Activated CD8-positive, alpha-beta memory T cell treated with anti-CD3 and anti-CD28 coated beads, Interleukin-2, amount 50 U/mL, for 24 hours (primary cell): Measurements from ENCODE around the gene NDUFB7.
"Not testable (repeated sequence)": the region's sequence is repeated elsewhere in the genome, so short reads cannot be mapped to it uniquely, and the experiment has no call there.

Experiments used
- DNase-seq: peaks from one replicate; pipeline ENCODE4 v3.0.0-alpha.2; 2020; ENCODE audit errors: extremely low read depth

NDUFB7 gene

DNA sequence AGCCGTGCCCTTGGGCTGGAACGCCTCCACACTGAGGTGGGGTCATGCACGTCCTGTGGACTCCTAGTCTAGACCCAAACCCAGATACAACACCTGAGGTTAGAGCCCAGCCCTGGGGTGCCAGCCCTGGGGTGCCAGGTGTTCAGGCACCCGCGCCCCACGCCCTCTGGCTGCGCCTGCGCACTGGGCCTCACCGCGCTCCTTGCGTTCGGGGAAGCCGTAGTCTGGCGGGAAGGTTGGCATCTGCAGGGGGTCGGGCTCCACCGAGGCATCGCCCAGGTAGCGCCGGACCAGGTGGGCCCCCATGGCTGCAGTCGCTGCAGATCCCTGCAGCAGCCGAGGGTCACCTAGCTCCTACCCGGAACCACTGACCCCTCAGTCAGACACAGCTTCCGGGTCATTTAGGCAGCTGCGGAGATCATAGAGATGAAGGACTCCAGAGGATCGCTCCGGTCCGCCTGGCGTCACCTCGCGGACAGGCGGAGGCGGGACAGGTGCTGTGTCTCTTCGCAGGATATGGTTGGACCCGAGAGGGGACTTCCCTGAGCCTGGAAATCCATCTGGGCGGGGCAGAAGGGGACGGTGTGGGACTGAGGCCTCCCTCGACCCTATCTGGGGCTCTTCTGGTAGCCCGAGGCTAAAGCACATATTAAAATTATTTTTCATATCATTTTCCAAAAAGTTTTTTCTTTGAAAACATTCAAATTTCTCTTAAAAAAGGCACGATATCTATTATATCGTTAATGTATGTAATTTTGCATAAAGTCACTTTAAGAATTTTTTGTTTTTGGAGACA lies at the start of gene NDUFB7:
Gene NDUFB7, minus strand, starts transcription at position 372 of the 796 bp plus-strand sequence. Its CDS starts 66 bp downstream, at position 306.
- peak; percentile 81 for DNase-seq

DNA sequence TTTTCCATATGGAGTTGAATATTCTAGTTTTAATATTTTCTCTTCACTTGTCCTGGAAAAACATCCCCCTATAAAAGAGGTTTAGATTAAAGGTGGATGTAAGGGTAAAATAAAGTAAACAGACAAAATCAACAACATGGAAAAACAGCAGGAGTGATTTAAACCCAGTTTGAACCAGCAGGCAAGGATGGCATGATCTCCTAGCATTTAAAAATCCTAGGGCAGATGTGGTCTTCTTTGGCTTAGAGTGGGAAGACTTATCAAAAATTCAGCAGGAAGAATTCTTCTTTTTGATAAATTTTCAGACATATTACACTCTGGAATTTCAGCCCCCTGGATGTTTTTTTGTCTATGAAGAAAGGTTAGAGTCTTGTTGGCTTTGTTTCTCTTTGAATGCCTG lies 47.5 kb upstream of the NDUFB7 start:
- no peak for DNase-seq

DNA sequence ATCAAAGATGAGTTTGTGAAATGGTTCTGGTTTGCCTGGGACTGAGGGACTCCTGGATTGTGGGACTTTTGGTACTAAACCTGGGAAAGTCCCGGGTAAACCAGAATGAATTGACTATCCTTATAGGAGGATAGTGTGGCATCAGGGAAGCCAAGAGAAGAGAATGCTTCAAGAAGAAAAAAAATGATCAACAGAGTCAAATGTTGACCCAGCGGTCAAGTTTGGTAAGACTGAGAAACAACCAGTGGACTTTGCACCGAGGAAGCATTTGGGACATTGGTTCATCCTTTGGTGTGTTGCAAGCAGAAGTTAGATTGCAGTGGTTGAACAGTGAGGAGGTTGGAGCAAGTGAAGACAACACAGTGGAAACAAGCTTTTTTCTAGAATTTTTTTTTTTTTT lies 44.5 kb upstream of the NDUFB7 start:
- no peak for DNase-seq

DNA sequence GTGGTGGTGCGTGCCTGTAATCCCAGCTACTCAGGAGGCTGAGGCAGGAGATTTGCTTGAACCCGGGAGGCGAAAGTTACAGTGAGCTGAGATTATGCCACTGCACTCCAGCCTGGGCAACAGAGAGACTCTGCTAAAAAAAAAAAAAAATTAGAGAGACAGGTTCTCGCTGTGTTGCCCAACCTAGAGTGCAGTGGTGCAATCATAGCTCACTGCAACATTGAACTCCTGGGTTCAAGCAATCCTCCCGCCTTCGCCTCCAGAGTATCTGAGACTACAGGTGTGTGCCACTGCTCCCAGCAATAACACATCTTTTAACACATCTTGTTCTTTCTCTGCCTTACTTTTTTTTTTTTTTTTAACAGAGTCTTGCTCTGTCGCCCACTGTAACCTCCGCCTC lies 43.8 kb upstream of the NDUFB7 start:
- no peak for DNase-seq

DNA sequence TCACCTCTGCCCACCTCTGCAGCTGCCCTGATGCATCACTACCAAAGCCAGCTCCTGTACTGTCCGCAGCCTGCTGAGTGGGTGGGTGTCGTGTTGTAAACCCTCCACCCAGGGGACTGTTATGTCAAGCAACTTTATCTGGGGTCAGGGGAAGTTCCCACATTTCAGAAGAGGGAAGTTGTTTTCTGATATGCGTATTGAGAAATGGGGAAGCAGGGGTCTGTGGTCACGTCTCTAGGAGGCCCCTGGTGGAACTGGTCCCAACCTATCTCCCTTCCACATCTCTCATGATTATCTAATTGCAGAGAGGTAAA lies 42.2 kb upstream of the NDUFB7 start:
- no peak for DNase-seq

DNA sequence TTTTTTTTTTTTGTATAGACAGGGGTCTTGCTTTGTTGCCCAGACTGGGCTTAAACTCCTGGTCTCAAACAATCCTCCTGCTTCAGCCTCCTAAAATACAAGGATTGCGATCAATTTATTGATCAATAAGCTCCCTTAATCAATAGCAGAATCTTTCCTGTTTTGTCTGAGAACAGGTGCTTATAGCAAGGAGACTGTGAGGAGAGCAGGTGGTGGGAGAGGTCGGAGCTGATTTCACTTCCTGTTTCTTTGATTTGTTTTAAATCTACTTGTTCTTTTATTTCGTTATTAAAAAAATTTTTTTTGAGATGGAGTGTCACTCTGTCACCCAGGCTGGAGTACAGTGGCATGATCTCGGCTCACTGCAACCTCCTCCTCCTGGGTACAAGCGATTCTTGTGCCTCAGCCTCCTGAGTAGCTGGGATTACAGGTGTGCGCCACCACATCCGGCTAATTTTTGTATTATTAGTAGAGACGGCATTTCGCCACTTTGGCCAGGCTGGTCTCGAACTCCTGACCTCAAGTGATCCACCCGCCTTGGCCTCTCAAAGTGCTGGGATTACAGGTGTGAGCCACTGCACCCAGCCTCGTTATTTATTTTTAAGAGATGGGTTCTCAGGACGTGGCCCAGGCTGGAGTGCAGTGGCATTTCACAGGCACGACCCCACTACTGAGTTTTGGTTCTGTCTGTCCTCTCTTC lies 41.7 kb upstream of the NDUFB7 start:
- not testable (repeated sequence) for DNase-seq

DNA sequence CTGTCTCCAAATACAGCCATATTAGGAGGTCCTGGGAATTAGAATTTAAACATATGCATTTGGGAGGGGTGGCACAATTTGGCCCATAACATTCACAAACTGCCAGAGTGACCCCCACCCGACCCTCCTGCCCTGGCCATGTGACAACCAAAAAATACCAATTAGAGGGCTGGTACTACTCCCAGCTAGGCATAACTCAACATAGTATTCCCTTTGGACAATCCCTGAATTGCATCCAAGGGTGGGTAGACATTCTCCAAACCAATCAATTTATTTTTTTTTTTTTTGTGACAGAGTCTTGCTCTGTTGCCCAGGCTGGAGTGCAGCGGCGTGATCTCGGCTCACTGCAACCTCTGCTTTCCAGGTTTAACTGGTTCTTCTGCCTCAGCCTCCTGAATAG lies 40.8 kb upstream of the NDUFB7 start:
- DNase-seq = no peak

DNA sequence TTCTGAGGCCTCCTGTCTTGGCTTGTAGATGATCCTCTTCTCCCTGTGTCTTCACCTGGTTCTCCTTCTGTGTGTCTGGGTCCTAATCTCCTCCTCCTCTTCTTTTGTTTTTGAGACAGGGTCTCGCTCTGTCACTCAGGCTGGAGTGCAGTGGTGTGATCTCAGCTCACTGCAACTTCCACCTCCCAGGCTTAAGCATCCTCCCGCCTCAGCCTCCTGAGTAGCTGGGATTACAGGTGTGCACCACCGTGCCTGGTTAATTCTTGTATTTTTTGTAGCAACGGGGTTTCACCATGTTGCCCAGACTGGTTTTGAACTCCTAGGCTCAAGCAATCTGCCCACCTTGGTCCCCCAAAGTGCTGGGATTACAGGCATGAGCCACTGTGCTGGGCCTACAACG lies 40.4 kb upstream of the NDUFB7 start:
- not testable (repeated sequence) for DNase-seq

DNA sequence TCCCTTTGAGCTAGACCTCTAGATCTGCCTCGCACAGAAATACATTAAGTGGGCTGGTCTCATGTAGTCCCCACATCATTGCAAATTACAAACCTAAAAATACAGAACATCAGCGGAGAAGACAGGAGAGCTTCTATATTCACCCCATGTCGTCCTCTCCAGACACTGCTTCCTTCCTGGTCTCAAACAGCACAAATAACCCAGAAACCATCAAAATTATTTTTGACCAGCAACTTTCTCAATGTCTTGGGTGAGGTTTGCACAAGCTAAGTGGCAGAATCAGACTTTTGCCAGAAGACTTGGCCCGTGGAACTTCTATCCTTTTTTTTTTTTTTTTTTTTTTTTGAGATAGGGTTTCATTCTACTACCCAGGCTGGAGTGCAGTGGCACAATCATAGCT lies 39.2 kb upstream of the NDUFB7 start:
- no peak for DNase-seq

DNA sequence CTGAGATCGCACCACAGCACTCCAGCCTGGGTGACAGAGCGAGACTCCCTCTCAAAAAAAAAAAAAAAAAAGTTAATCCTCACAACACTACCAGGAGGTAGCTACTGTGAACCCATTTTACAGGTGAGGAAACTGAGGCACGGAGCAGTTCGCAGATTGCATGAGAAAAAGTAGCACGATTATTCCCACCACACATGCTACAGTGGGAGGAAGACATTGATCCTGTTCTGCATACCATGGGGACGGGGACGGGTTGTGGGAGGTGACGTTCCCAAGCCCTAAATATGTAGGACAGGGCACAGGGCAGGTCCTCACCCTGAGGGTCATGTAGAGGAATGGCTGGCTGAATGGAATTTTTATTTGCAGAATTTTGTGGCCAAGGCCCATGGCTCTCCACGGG lies 34.8 kb upstream of the NDUFB7 start:
- no peak for DNase-seq

DNA sequence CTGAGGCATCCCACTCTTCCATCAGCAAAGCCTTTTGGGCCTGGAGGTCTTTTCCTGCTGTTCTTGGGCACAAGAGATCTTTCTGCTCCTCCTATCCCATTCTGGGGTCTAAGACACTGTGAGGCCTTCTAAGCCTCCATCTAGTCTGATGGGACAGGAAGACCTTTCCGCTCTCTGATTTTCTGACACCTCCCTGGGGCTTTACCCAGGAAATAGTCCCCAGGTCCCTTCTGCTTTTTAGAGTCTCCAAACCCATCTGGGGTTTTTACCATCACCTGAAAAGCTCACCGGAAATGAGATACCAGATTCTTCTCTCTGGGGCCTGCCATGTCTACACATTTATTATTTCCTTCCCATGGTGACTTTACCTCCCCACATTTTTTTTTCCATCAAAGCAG lies 32.1 kb upstream of the NDUFB7 start:
- no peak for DNase-seq

DNA sequence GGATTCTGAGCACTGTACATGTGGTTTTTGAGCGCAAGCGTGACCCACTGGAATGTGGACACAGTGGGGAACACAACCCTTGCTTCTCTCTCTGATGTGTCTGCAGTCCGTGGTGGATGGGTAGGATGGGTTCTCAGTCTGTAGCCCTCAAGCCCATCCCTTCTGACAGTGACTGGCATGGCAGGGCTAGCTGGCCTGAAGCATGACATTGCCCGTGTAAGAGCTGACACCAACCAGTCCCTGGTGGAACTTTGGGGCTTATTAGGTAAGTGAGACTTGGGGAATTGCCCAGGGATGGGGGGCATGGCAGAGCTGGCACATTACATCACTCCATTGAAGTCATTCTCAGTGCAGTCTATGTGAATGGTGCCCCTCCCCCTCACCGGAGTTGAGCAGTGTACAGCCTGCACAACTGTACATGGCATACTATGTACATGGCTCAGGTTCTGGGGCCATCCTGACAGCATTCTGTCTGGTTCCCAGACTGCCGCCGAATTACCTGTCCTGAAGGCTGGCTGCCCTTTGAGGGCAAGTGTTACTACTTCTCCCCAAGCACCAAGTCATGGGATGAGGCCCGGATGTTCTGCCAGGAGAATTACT lies 27.8 kb upstream of the NDUFB7 start:
- no peak for DNase-seq

DNA sequence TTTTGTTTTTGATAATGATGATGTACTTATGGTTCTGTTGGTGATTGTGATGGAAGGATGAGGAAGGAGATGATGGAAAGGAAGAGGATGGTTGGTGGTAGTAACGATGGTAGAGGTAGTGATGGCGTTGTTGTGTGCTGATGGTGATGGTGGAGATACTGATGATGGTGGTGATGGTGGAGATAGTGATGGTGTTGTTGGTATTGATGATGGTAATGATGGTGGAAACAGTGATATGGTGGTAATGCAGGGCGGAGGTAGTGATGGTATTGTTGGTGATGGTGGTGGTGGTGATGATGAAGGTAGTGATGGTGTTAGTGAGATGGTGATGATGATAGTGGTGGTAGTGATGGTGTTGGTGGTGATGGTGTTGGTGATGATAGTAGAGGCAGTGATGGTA lies 23.7 kb upstream of the NDUFB7 start:
- DNase-seq = no peak

DNA sequence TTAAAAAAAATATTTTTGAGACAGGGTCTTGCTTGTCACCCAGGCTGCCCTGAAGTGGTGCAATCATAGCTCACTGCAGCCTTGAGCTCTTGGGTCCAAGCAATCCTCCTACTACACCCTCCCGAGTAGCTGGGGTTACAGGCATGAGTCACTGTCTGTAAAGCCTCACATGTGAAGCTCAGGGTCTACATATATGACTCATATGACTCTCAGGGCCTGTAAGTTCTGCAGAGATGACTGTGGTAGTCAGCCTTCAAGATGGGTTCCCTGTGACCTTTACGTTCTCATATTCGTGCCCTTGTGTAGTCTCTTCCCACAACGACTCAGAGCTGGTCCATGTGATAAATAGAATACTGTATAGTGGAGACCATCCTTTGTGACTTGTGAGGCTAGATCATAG lies 17.6 kb upstream of the NDUFB7 start:
- not testable (repeated sequence) for DNase-seq

DNA sequence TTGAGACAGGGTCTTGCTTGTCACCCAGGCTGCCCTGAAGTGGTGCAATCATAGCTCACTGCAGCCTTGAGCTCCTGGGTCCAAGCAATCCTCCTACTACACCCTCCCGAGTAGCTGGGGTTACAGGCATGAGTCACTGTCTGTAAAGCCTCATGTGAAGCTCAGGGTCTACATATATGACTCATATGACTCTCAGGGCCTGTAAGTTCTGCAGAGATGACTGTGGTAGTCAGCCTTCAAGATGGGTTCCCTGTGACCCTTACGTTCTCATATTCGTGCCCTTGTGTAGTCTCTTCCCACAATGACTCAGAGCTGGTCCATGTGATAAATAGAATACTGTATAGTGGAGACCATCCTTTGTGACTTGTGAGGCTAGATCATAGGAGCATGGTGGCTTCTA lies 13.3 kb upstream of the NDUFB7 start:
- not testable (repeated sequence) for DNase-seq

DNA sequence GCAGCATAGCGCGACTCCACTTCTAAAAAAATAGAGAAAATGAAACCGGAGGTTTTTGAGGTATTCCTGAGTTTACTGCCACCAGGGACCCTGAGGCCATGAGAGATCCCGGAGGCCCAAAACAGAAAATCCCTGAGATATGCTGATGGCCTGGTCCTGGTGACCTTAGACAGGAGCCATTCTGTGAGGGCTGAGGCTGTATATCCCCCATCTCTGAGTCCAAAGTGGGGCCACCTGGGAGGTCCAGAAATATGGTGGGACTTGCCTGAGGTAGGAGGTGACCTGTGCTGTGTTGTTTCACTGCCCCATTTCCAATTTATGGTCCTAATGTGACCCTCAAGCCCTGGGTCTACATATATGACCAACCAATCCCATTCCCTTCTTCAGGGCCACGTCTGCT lies 12.5 kb upstream of the NDUFB7 start:
- DNase-seq = not testable (repeated sequence)

DNA sequence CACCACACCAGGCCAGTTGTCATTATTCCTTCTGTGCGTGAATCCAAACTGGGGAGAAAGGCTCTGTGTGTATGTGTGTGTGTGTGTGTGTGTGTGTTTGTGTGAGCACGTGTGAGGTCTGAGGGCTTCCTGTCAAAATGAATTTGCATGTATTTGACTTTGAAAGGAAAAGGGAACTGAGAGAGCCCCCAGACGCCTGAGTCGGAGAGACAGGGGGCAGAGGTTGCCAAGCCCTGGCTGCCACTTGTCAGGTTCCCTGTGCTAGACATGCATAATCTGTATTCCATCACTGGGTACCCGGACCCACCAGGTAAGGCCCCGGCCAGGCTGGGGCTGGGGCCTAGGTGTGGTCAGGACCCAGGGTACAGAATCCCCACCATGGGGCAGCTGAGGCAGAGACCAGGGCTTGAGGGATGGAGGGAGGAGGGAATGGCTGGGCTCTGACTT lies 11.1 kb upstream of the NDUFB7 start, which contains the start of gene CLEC17A:
Gene CLEC17A, plus strand, starts transcription at position 191 of the 447 bp plus-strand sequence. Its CDS starts 77 bp downstream, at position 268.
- DNase-seq = no peak

DNA sequence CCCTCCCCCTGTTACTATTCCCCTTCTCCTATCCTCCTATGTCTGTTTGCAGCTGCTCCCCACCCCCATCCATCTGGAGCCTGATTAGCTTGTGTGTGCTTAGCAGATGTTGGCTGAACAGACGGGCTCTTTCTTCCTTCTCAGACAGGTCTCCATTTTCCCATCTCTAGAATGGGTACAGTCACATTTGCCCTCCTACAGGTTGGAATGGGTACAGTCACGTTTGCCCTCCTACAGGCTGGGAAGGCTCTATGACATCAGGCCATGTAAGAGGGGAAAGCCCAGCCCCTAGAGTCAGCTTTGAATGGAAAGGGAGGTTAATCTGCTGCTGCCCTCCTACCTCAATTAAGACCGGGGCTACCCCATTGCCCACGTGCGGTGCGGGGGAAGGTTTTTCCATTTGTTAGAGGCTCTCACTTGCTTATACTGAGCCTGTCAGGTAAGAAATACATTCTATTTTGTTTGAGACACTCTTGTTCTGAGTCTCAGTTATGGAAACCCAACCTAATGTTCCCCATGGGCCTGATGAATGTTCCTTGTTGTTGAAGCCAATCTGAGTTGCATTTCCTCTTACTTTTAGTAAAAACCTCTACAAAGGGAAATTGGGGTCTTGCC lies 8.9 kb upstream of the NDUFB7 start:
- peak; percentile 47 for DNase-seq

DNA sequence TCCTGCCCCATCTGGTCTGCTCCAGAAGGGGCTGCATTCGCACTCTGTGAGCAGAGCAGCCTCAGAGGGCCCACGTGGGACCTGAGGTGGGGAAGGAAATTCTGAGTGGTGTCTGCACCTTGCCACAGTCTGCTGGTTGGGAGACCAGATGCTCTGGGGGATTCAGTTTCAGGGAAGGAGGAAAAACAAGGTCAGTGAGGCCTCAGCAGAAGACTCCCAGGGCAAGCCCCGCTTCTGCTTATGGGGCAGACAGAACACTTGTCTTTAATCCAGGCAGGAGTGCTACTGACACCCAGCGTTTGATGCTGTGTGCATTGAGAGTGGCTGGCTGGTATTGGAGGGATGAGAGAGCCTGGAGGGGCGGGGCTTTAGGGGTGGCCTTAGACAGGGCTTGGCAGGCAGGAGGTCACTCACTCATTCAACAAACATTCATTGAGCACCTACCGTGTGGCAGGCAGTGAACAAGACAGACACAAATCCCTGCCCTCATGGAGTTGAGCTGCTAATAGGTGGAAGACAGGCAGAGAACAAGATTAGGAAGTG lies 6.1 kb upstream of the NDUFB7 start:
- no peak for DNase-seq

DNA sequence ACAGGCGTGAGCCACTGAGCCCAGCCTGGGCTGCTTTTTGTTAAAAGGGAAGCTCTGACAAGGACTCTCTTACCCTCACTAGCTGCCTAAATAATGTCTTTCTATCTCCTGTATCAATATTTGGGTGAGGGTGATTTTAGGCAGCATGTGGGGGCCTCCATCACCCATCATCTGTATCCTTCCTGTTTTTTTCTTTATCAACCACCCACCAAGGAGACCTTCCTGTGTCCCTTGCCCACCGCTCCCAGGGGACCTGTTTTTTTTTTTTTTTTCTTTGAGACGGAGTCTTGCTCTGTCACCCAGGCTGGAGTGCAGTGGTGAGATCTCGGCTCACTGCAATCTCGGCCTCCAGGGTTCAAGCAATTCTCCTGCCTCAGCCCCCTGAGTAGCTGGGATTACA lies 5.4 kb upstream of the NDUFB7 start:
- no peak for DNase-seq

DNA sequence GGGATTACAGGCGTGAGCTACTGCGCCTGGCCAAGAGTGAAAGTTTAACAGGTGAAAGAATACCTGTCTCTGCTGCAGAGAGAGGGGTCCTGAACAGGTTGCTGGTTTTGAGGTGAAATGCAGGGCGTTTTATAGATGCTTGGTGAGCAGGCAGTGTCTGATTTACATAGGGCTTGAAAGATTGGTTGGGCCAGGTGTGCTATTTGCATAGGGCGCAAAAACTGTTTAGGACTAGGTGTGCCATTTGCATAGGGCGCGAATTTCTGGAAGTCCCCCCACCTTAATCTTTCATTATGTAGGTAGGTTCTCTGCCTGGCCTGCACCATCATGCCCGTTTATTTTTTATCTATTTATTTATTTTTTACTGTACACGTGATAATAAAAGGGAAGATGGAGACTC lies 4.5 kb upstream of the NDUFB7 start:
- no peak for DNase-seq

DNA sequence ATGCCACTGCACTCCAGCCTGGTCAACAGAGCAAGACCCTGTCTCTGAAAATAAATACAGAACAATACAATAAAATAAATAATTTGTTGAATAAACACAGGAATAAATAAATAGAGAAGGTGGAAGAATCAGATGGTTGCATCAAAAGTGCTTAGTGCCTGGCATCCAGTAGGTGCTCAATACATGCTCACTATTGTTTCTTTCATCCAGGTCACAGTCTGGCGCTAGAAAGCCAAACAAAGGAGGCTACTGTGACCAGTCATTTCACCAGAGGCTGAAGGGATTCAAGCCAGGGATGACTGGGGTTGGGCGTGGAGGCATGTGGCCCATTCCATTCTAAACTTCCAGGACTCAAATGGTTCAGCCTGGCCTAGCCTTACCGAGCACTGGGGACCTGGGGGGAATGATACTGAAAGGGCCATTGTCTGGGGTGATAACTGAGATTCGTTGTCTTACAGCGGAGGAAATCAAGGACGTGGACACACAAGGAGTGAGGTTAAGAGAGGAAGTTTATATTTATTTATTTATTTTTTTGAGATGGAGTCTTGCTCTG lies 3.6 kb upstream of the NDUFB7 start:
- DNase-seq = no peak
